Kidney (tissue), 14 donors: ENCODE measurements around the gene PPP6R3. TPM values are rescaled to one million over a fixed set of nuclear protein-coding genes. Genes with fewer than 3 reads are reported as not detected.

Experiments used
- DNase-seq, 5 donors: peaks; one replicate each; pipeline ENCODE4 v3.0.0-alpha.2; 2013 to 2020
- FAIRE-seq: peaks from 2 replicates; lab custom pipeline; 2012; peaks lifted over from hg19 to GRCh38; lab: Jason Lieb, UNC
- H3K27ac ChIP-seq, 2 donors: one replicate each; pipeline ENCODE4 v1.7.0; 2013; ENCODE audit warnings: low read depth in 2 of 2, low read length in 2 of 2, inconsistent platforms in 1 of 2
- H3K27me3 ChIP-seq: one replicate; pipeline ENCODE4 v1.7.1; 2013; ENCODE audit warnings: low read length, inconsistent platforms; ENCODE audit not compliant: control insufficient read depth, insufficient read depth
- H3K36me3 ChIP-seq, 3 donors: one replicate each; pipeline versions ENCODE4 v1.7.0 to v1.7.1; 2013; ENCODE audit warnings: low read length in 3 of 3, control low read depth in 1 of 3, inconsistent platforms in 1 of 3; ENCODE audit not compliant: insufficient read depth in 3 of 3, control insufficient read depth in 2 of 3
- H3K4me1 ChIP-seq, 3 donors: one replicate each; pipeline versions ENCODE4 v1.7.0 to v1.7.1; 2013; ENCODE audit warnings: low read length in 3 of 3, inconsistent platforms in 1 of 3, low read depth in 1 of 3; ENCODE audit not compliant: control insufficient read depth in 2 of 3, insufficient read depth in 2 of 3
- H3K4me3 ChIP-seq, 3 donors: one replicate each; pipeline versions ENCODE4 v1.7.0 to v1.8.1; 2013; ENCODE audit warnings: low read length in 3 of 3, control low read depth in 1 of 3, inconsistent platforms in 1 of 3
- H3K9ac ChIP-seq, 3 donors: one replicate each; pipeline versions ENCODE4 v1.7.0 to v1.7.1; 2013; ENCODE audit warnings: low read length in 3 of 3, control low read depth in 1 of 3, inconsistent platforms in 1 of 3
- H3K9me3 ChIP-seq, 3 donors: one replicate each; pipeline versions ENCODE4 v1.7.0 to v1.7.1; 2013; ENCODE audit warnings: low read length in 3 of 3, control low read depth in 1 of 3, inconsistent platforms in 1 of 3; ENCODE audit not compliant: control insufficient read depth in 2 of 3, insufficient read depth in 1 of 3
- CTCF ChIP-seq: IDR thresholded peaks from 3 replicates; pipeline ENCODE4 v1.5.1; 2012; ENCODE audit warnings: mild to moderate bottlenecking, moderate library complexity, borderline replicate concordance; ENCODE audit not compliant: insufficient read depth; ENCODE audit errors: extremely low read depth
- intact Hi-C: fragments of 100-400 bp; cut with DNase I; formaldehyde crosslinking; loops from one replicate; pipeline ENCODE4 v1.11.1; 2022
- polyA plus RNA-seq: library from polyadenylated mRNA; stranded (reverse); fragments of 350-450 nt; fragmentation: Illumina TruSeq; extraction: RNeasy Lipid Tissue Mini Kit (QIAGEN cat#74804); gene quantifications from one replicate; pipeline ENCODE4 v1.2.3, GENCODE V29; 2014; ENCODE audit warnings: low read depth, low replicate concordance; ENCODE audit not compliant: insufficient read depth
- total RNA-seq: library from RNA; stranded (reverse); fragmentation: NEBNext Ultra II Directional; extraction: Animal tissue kit (Norgen Biotek cat#: 25700); gene quantifications from one replicate; pipeline ENCODE4 v1.2.1, GENCODE V29; 2021
- donor health status: control.
- donor health status: control.
- donor health status: control.
- donor health status: control.
- donor health status: control.
- donor health status: DM: yes; HTN: yes; CAD: no.
- donor health status: Normal renal cell carcinoma (clear cell type).

PPP6R3 gene
- total and polyA plus RNA-seq, 2 donors from 2014 or later, result 30.3 to 108 TPM

- Histone ChIP-seq H3K4me3 (no peak overlapping the region), H3K9ac (no peak overlapping the region), H3K27me3 (no peaks in the 10 kb centered on the region), H3K4me1 (no peaks in the 10 kb centered on the region), H3K36me3 (no peaks in the 10 kb centered on the region), H3K27ac (no peak overlapping the region), H3K9me3 (peaks cover 0 to 3% (median 0%) of the 10 kb centered on the region in 3 donors)
- intact Hi-C loops, result no loop called here
- TF ChIP-seq CTCF, result no peak
- no peak for FAIRE-seq
- DNase-seq, result no peak
These were observed 196.6 kb downstream of the PPP6R3 start for GRCh38 chr11:68657021-68657780.

GRCh38 chr11:68658097-68658496 lies 197.5 kb downstream of the PPP6R3 start:
- Histone ChIP-seq H3K27ac (no peak overlapping the region), H3K4me3 (no peak overlapping the region)
- intact Hi-C loops, result no loop called here

GRCh38 chr11:68658661-68659060 lies 198.1 kb downstream of the PPP6R3 start:
- Histone ChIP-seq H3K27ac (no peak overlapping the region), H3K9ac (no peak overlapping the region), H3K9me3 (peaks cover 0 to 3% (median 3%) of the 10 kb centered on the region in 3 donors), H3K36me3 (no peaks in the 10 kb centered on the region), H3K27me3 (no peaks in the 10 kb centered on the region), H3K4me1 (no peaks in the 10 kb centered on the region), H3K4me3 (no peak overlapping the region)
- intact Hi-C loops, result no loop called here
- no peak for FAIRE-seq
- TF ChIP-seq CTCF, result no peak
- no peak for DNase-seq

More at GRCh38 chr11:68658097-68658496, 197.5 kb downstream of the PPP6R3 start:
- H3K9me3 ChIP-seq, result peaks cover 0 to 3% (median 3%) of the 10 kb centered on the region in 3 donors
- FAIRE-seq (no peak), DNase-seq (no peak)
- H3K9ac ChIP-seq, result no peak overlapping the region
- no peaks in the 10 kb centered on the region for H3K4me1 ChIP-seq
- H3K27me3 ChIP-seq, result no peaks in the 10 kb centered on the region
- no peak for TF ChIP-seq CTCF
- H3K36me3 ChIP-seq, result no peaks in the 10 kb centered on the region
